ENCODE results near the gene RAD54L. TPM values are rescaled to one million over a fixed set of nuclear protein-coding genes. Genes with fewer than 3 reads are reported as not detected.

The RAD54L gene
- total and polyA plus RNA-seq, 2 donors from 2014 or later, result 1.2 to 1.7 TPM

Other genes starting within 250 kb of the RAD54L start
- 44.2 TPM for gene PIK3R3, start 115.1 kb upstream of the RAD54L start, total RNA-seq
- gene PIK3R3, start 115.1 kb upstream of the RAD54L start, polyA plus RNA-seq (ENCODE audit: insufficient read depth, low read depth, low replicate concordance), result 9.7 TPM
- gene TSPAN1, start 72.7 kb upstream of the RAD54L start, total RNA-seq, result 578 TPM
- gene TSPAN1, start 72.7 kb upstream of the RAD54L start, polyA plus RNA-seq (ENCODE audit: insufficient read depth, low read depth, low replicate concordance), result 518 TPM
- gene P3R3URF, start 71.3 kb upstream of the RAD54L start, total RNA-seq, result not detected
- not detected for gene P3R3URF, start 71.3 kb upstream of the RAD54L start, polyA plus RNA-seq (ENCODE audit: insufficient read depth, low read depth, low replicate concordance)
- gene POMGNT1, start 49.3 kb upstream of the RAD54L start, total RNA-seq, result 65.1 TPM
- 129 TPM for gene POMGNT1, start 49.3 kb upstream of the RAD54L start, polyA plus RNA-seq (ENCODE audit: insufficient read depth, low read depth, low replicate concordance)
- 11.2 TPM for gene LURAP1, start 44.4 kb upstream of the RAD54L start, total RNA-seq
- gene LURAP1, start 44.4 kb upstream of the RAD54L start, polyA plus RNA-seq (ENCODE audit: insufficient read depth, low read depth, low replicate concordance), result 8.4 TPM
- gene LRRC41, start 55.9 kb downstream of the RAD54L start, total RNA-seq, result 59.6 TPM
- gene LRRC41, start 55.9 kb downstream of the RAD54L start, polyA plus RNA-seq (ENCODE audit: insufficient read depth, low read depth, low replicate concordance), result 37.4 TPM
- 188 TPM for gene UQCRH, start 55.9 kb downstream of the RAD54L start, total RNA-seq
- 850 TPM for gene UQCRH, start 55.9 kb downstream of the RAD54L start, polyA plus RNA-seq (ENCODE audit: insufficient read depth, low read depth, low replicate concordance)
- gene NSUN4, start 93.0 kb downstream of the RAD54L start, total RNA-seq, result 32.2 TPM
- 12.4 TPM for gene NSUN4, start 93.0 kb downstream of the RAD54L start, polyA plus RNA-seq (ENCODE audit: insufficient read depth, low read depth, low replicate concordance)
- 39.3 TPM for gene FAAH, start 146.6 kb downstream of the RAD54L start, total RNA-seq
- 50.7 TPM for gene FAAH, start 146.6 kb downstream of the RAD54L start, polyA plus RNA-seq (ENCODE audit: insufficient read depth, low read depth, low replicate concordance)
- gene DMBX1, start 242.1 kb downstream of the RAD54L start, total RNA-seq, result not detected
- gene DMBX1, start 242.1 kb downstream of the RAD54L start, polyA plus RNA-seq (ENCODE audit: insufficient read depth, low read depth, low replicate concordance), result not detected